Stimulated activated CD8-positive, alpha-beta memory T cell treated with anti-CD3 and anti-CD28 coated beads, Interleukin-15, amount 100 ng/mL, for 4 hours (primary cell): ENCODE measurements around the gene CACNG4.

Experiments
- DNase-seq, 2 donors: peaks; one replicate each; pipeline ENCODE4 v3.0.0-alpha.2; 2020; ENCODE audit warnings: low read depth in 2 of 2

The CACNG4 gene

GRCh38 chr17:67066717-67067116, 102.2 kb downstream of the CACNG4 start:
- DNase-seq: no peak

GRCh38 chr17:67067571-67068482, 103.3 kb downstream of the CACNG4 start:
- DNase-seq: no peak

- no peak for DNase-seq
Observed at GRCh38 chr17:67068999-67069398, 104.5 kb downstream of the CACNG4 start.

- no peak for DNase-seq
Observed at GRCh38 chr17:67069603-67070136, 105.2 kb downstream of the CACNG4 start.

GRCh38 chr17:67071595-67071994, 107.1 kb downstream of the CACNG4 start:
- DNase-seq: no peak

- no peak for DNase-seq
Observed at GRCh38 chr17:67072885-67073284, 108.4 kb downstream of the CACNG4 start.

GRCh38 chr17:67074781-67075180, 110.3 kb downstream of the CACNG4 start:
- DNase-seq: no peak

- DNase-seq: no peak
Observed at GRCh38 chr17:67076290-67076689, 111.8 kb downstream of the CACNG4 start.

GRCh38 chr17:67078292-67078691, 113.8 kb downstream of the CACNG4 start:
- DNase-seq: no peak

- DNase-seq: no peak
Observed at GRCh38 chr17:67079491-67079890, 115.0 kb downstream of the CACNG4 start.

GRCh38 chr17:67080804-67081203, 116.3 kb downstream of the CACNG4 start:
- DNase-seq: no peak

GRCh38 chr17:67082107-67082506, 117.6 kb downstream of the CACNG4 start:
- no peak for DNase-seq
